Spleen (tissue), 11 donors: ENCODE data around the gene ZRANB1. TPM values are rescaled to one million over a fixed set of nuclear protein-coding genes. Genes with fewer than 3 reads are reported as not detected.

Source experiments
- DNase-seq: peaks from one replicate; pipeline ENCODE4 v3.0.0-alpha.2; 2020
- H3K27ac ChIP-seq, 8 donors: fragments of 200-600 bp; sonication (generic) in 7 of 8; 1 replicate in 4 of 8; 2 replicates in 4 of 8; pipeline versions ENCODE4 v1.5.0 to v1.8.0; 2016 to 2021; ENCODE audit warnings: inconsistent platforms in 4 of 8, mild to moderate bottlenecking in 4 of 8, moderate library complexity in 1 of 8
- H3K27me3 ChIP-seq, 7 donors: fragments of 200-600 bp; sonication (generic) in 6 of 7; replicated peaks in 1 of 7; 1 replicate in 4 of 7; 2 replicates in 3 of 7; pipeline versions ENCODE4 v1.5.0 to v1.8.0; 2016 to 2021; ENCODE audit warnings: inconsistent platforms in 3 of 7, mild to moderate bottlenecking in 1 of 7
- H3K36me3 ChIP-seq, 6 donors: fragments of 200-600 bp; sonication (generic) in 5 of 6; 1 replicate in 4 of 6; 2 replicates in 2 of 6; pipeline versions ENCODE4 v1.5.0 to v1.8.0; 2016 to 2021; ENCODE audit warnings: inconsistent platforms in 2 of 6
- H3K4me1 ChIP-seq, 6 donors: fragments of 200-600 bp; sonication (generic) in 5 of 6; 1 replicate in 3 of 6; 2 replicates in 3 of 6; pipeline versions ENCODE4 v1.5.0 to v1.8.0; 2016 to 2021; ENCODE audit warnings: inconsistent platforms in 3 of 6
- H3K4me3 ChIP-seq, 8 donors: fragments of 200-600 bp; sonication (generic) in 7 of 8; 1 replicate in 4 of 8; 2 replicates in 4 of 8; pipeline versions ENCODE4 v1.5.0 to v1.8.0; 2016 to 2021; ENCODE audit warnings: inconsistent platforms in 4 of 8, mild to moderate bottlenecking in 4 of 8, moderate library complexity in 2 of 8
- H3K9me3 ChIP-seq, 8 donors: fragments of 200-600 bp; sonication (generic) in 7 of 8; 1 replicate in 4 of 8; 2 replicates in 4 of 8; pipeline versions ENCODE4 v1.5.0 to v1.8.0; 2016 to 2021; ENCODE audit warnings: inconsistent platforms in 4 of 8
- CTCF ChIP-seq, 11 experiments: fragments of 200-600 bp in 7 of 11; fragments of 450-650 bp in 4 of 11; sonication (generic) in 4 of 11; IDR thresholded peaks in 8 of 11; conservative IDR thresholded peaks in 3 of 11; 1 replicate in 7 of 11; 2 replicates in 4 of 11; pipeline versions ENCODE4 v1.4.0 to v1.8.0; 2016 to 2021; ENCODE audit warnings: antibody characterized with exemption in 11 of 11, inconsistent platforms in 4 of 11, mild to moderate bottlenecking in 1 of 11
- POLR2A ChIP-seq, 3 donors: fragments of 450-650 bp; IDR thresholded peaks; one replicate each; pipeline ENCODE4 v1.5.1; 2017; ENCODE audit warnings: antibody characterized with exemption in 3 of 3, mild to moderate bottlenecking in 1 of 3
- POLR2AphosphoS5 ChIP-seq, 3 donors: sonication (generic); formaldehyde crosslinking; IDR thresholded peaks; one replicate each; pipeline ENCODE4 v1.5.1; 2017; ENCODE audit warnings: antibody characterized with exemption in 3 of 3
- WGBS, 5 donors: extraction: QIAGEN DNeasy Blood & Tissue Kit in 3 of 5; methylation state at CpG; one replicate each; pipeline versions ENCODE4 v1.1.5 to v1.1.7; 2013 to 2018; 5-methylcytosine and 5-hydroxymethylcytosine counted together
- intact Hi-C: fragments of 100-400 bp; cut with DNase I; formaldehyde crosslinking; loops from one replicate; pipeline ENCODE4 v1.15.0; 2023; ENCODE audit warnings: low total_unique reads
- polyA plus RNA-seq, 3 donors: library from polyadenylated mRNA; stranded (reverse); fragments of 200-250 nt; gene quantifications; one replicate each; pipeline ENCODE4 v1.2.1, GENCODE V29; 2013
- total RNA-seq, 7 donors: library from RNA; depleted of rRNA in 3 of 7; stranded (reverse); fragments of >200 nt in 3 of 7; fragmentation: NEBNext Ultra II Directional in 4 of 7; extraction: Animal tissue kit (Norgen Biotek cat#: 25700) in 4 of 7; gene quantifications; one replicate each; pipeline versions ENCODE4 v1.1.0 to v1.2.1, GENCODE V29; 2016 to 2021
- donor health status: healthy with polysubstance abuse.
- donor health status: DM: no; HTN: no; CAD: no; lungs with moderate emphysema.
- donor health status: DM: no; HTN: no; CAD: no.
- donor health status: Bipolar disorder and iron deficiency.
- donor health status: healthy.
- donor health status: DM: no; HTN: no; CAD: no.
- donor health status: DM: yes; HTN: yes; CAD: no.

ZRANB1 gene
- total and polyA plus RNA-seq, 10 donors = 5.0 to 28.8 (median 17.7) TPM

- peaks cover 0 to 50% (median 0%) of the 10 kb centered on the region in 6 donors for H3K36me3 ChIP-seq
- no peak for TF ChIP-seq CTCF (IDR thresholded peaks at IDR 0.05 in 8 of 11, conservative IDR thresholded peaks at IDR 0.05 in 3 of 11)
- TF ChIP-seq POLR2AphosphoS5 (IDR thresholded peaks at IDR 0.05) = no peak
- no peak for TF ChIP-seq POLR2A (IDR thresholded peaks at IDR 0.05)
- DNase-seq = peak; percentile 40
- intact Hi-C loops = no loop called here
- H3K9me3 ChIP-seq = no peaks in the 10 kb centered on the region
- WGBS, 5 donors = 79 to 91% (median 87%) methylated on average over 13 to 15 of the region's 15 CpGs
- H3K4me3 ChIP-seq = no peak overlapping the region
- H3K27me3 ChIP-seq = peaks cover 0 to 5% (median 0%) of the 10 kb centered on the region in 7 donors
- no peak overlapping the region for H3K27ac ChIP-seq
- H3K4me1 ChIP-seq = peaks cover 0 to 47% (median 22%) of the 10 kb centered on the region in 6 donors
Observed at GRCh38 chr10:125009661-125010161, 67.8 kb downstream of the ZRANB1 start.

- Histone ChIP-seq H3K27ac (no peak overlapping the region), H3K9me3 (no peaks in the 10 kb centered on the region), H3K27me3 (peaks cover 0 to 9% (median 0%) of the 10 kb centered on the region in 7 donors), H3K36me3 (peaks cover 0 to 44% (median 0%) of the 10 kb centered on the region in 6 donors), H3K4me1 (peaks cover 0 to 48% (median 26%) of the 10 kb centered on the region in 6 donors), H3K4me3 (no peak overlapping the region)
- no peak for TF ChIP-seq POLR2AphosphoS5 (IDR thresholded peaks at IDR 0.05)
- no peak for TF ChIP-seq CTCF (IDR thresholded peaks at IDR 0.05 in 8 of 11, conservative IDR thresholded peaks at IDR 0.05 in 3 of 11)
- TF ChIP-seq POLR2A (IDR thresholded peaks at IDR 0.05) = no peak
- DNase-seq = peak; percentile 6
- intact Hi-C loops = no loop called here
- WGBS, 5 donors = 88 to 97% (median 95%) methylated on average over 5 of the region's 5 CpGs
Observed at GRCh38 chr10:125010362-125010761, 68.4 kb downstream of the ZRANB1 start.

- DNase-seq = peak; percentile 50
- no peak overlapping the region for H3K4me3 ChIP-seq
- intact Hi-C loops = no loop called here
- peaks cover 0 to 14% (median 0%) of the 10 kb centered on the region in 7 donors for H3K27me3 ChIP-seq
- H3K9me3 ChIP-seq = no peaks in the 10 kb centered on the region
- peaks cover 0 to 57% (median 31%) of the 10 kb centered on the region in 6 donors for H3K4me1 ChIP-seq
- H3K36me3 ChIP-seq = peaks cover 0 to 39% (median 0%) of the 10 kb centered on the region in 6 donors
- no peak for TF ChIP-seq POLR2A (IDR thresholded peaks at IDR 0.05)
- TF ChIP-seq POLR2AphosphoS5 (IDR thresholded peaks at IDR 0.05) = no peak
- no peak for TF ChIP-seq CTCF (IDR thresholded peaks at IDR 0.05 in 8 of 11, conservative IDR thresholded peaks at IDR 0.05 in 3 of 11)
- H3K27ac ChIP-seq = no peak overlapping the region
- WGBS, 5 donors = 85 to 92% (median 90%) methylated on average over 16 of the region's 16 CpGs
Observed at GRCh38 chr10:125011171-125011925, 69.4 kb downstream of the ZRANB1 start.
